BJ (cell line): ENCODE results near the gene TTC28. TPM values are rescaled to one million over a fixed set of nuclear protein-coding genes. Genes with fewer than 3 reads are reported as not detected.
A peak's percentile ranks its signal among the peaks of the same experiment; 100 is the strongest.

Experiments used
- CTCF ChIA-PET: fragments of 350-600 bp; formaldehyde crosslinking; extraction: SDS; loops from one replicate; lab custom pipeline; 2021; ENCODE audit warnings: antibody characterized with exemption, inconsistent platforms; lab: Yijun Ruan, JAX
- POLR2A ChIA-PET: fragments of 300-600 bp; sonication (Branson Sonifier 250); formaldehyde crosslinking; extraction: SDS; loops from one replicate; lab custom pipeline; 2021; ENCODE audit warnings: antibody characterized with exemption; lab: Charles Lee
- DNase-seq: peaks from one replicate; pipeline ENCODE4 v3.0.0-alpha.2; 2011; ENCODE audit warnings: low read depth
- H3K27me3 ChIP-seq: 2 replicates; pipeline ENCODE4 v1.6.0; 2011; ENCODE audit warnings: low read length; ENCODE audit not compliant: control insufficient read depth, insufficient read depth
- H3K36me3 ChIP-seq: 2 replicates; pipeline ENCODE4 v1.5.1; 2011; ENCODE audit warnings: low read length; ENCODE audit not compliant: control insufficient read depth, insufficient read depth
- H3K4me3 ChIP-seq: 2 replicates; pipeline ENCODE4 v1.5.1; 2011; ENCODE audit warnings: low read depth, mild to moderate bottlenecking, control low read depth, low read length
- polyA plus RNA-seq: library from polyadenylated mRNA; depleted of rRNA; stranded (reverse); fragments of >200 nt; gene quantifications from 2 replicates; pipeline ENCODE4 v1.2.3, GENCODE V29; 2011
- TF ChIP-seq, protein P1 (sequence below): IDR thresholded peaks from 2 replicates; pipeline ENCODE4 v1.5.1; 2011; ENCODE audit warnings: low read depth, mild to moderate bottlenecking, control low read depth, inconsistent platforms, low read length, moderate library complexity; ENCODE audit not compliant: insufficient read depth

The TTC28 gene
- polyA plus RNA-seq, 1 experiment = 8.7 TPM

DNA sequence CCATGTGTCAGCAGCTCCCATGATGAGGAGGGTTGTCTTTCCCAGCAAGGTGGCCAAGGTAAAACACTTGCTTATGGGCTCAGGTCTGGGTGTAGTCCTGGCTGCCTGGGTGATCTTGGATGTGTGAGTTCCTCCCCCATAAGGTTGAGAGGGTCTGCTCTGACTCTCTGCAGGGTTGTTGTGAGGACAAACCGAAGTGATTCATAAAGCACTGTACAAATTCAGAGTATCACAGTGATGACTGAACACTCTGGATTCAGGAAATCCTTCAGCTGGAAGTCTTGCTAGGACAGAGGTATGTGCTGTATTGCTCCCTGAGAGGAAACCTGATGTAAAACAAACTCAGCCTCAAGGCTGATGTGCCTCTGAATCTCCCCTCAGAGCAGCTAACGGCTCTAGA, 539.7 kb downstream of the TTC28 start:
- Histone ChIP-seq H3K36me3 (no peaks in the 10 kb centered on the region), H3K4me3 (no peak overlapping the region), H3K27me3 (no peaks in the 10 kb centered on the region)
- ChIA-PET CTCF (interaction anchor here (0.5 to 2.4 kb wide), 4 partner anchors 20 to 120 kb away, joined by 3 to 8 read pairs (median 4); no protein-coding TSS in a partner anchor), POLR2A (no interaction called here)
- TF ChIP-seq, protein P1, sequence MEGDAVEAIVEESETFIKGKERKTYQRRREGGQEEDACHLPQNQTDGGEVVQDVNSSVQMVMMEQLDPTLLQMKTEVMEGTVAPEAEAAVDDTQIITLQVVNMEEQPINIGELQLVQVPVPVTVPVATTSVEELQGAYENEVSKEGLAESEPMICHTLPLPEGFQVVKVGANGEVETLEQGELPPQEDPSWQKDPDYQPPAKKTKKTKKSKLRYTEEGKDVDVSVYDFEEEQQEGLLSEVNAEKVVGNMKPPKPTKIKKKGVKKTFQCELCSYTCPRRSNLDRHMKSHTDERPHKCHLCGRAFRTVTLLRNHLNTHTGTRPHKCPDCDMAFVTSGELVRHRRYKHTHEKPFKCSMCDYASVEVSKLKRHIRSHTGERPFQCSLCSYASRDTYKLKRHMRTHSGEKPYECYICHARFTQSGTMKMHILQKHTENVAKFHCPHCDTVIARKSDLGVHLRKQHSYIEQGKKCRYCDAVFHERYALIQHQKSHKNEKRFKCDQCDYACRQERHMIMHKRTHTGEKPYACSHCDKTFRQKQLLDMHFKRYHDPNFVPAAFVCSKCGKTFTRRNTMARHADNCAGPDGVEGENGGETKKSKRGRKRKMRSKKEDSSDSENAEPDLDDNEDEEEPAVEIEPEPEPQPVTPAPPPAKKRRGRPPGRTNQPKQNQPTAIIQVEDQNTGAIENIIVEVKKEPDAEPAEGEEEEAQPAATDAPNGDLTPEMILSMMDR = no peak
- peak; percentile 55 for DNase-seq

DNA sequence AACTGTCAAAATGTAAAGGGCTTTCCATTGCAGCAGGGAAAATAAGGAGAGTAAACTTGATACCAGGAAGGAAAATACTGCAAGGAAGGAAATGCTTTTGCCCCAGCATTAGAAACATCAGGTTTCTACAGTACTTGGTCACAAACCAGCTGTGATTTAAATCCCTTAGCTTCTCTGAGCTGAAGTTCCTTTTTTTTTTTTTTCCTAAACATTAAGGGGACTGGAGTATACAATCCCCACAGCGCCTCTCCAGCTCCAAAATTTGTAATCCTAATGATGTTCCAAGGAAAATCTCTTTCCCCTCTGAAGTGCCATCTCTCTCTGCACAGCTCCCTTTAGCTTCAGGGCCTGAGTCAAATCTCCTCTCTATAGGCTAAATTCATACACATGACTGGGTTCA, 540.1 kb downstream of the TTC28 start:
- Histone ChIP-seq H3K27me3 (no peaks in the 10 kb centered on the region), H3K4me3 (no peak overlapping the region), H3K36me3 (no peaks in the 10 kb centered on the region)
- ChIA-PET POLR2A (no interaction called here), CTCF (interaction anchor here (0.5 to 2.4 kb wide), 5 partner anchors 19 to 119 kb away, joined by 3 to 8 read pairs (median 4); no protein-coding TSS in a partner anchor)
- DNase-seq = no peak
- TF ChIP-seq, protein P1 = no peak

DNA sequence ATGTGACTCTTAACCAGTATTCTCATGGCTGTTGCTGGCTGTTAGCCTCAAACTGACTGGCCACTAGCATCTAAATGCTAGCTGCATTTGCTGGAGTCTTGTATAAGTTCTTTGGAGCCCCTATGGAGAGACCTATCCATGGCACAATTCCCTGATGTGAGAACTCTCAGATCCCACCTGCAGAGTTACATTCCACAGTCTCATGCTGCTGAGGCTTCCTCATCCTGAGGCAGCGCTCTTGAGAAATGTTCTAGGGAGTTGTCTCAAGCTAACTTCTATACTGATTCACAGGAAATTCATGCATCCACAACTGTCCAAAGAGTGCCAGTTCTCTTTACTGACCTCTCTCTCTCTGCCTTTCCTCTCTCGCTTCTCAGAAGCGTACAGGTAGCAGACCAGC, 542.6 kb downstream of the TTC28 start:
- TF ChIP-seq, protein P1 = no peak
- no peaks in the 10 kb centered on the region for H3K36me3 ChIP-seq
- H3K4me3 ChIP-seq = no peak overlapping the region
- no peak for DNase-seq
- POLR2A ChIA-PET = no interaction called here
- CTCF ChIA-PET = interaction anchor here (0.6 to 1.4 kb wide), 4 partner anchors 13 to 117 kb away, joined by 3 read pairs; no protein-coding TSS in a partner anchor
- no peaks in the 10 kb centered on the region for H3K27me3 ChIP-seq

DNA sequence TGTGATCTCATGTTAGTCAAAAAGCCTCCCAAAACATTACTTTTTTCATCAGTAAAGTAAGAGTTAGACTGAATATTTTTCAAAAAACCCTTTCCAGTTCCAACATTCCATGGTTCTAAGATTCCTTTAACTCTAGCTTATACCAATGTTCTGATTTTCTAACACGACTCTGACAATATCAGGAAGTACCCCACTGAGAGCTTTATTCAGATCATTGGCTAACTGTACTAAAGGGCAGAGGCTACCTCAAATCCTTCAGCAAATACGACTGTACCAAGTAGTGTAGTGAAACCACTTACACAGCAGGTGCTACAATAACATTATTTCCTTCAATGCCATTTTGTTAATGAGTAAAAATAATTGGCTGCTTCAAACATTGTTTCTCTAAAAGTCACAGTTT, 547.2 kb downstream of the TTC28 start:
- CTCF ChIA-PET = interaction anchor here (2.8 kb wide), 1 partner anchor 11 kb away, joined by 9 read pairs; no protein-coding TSS in a partner anchor
- TF ChIP-seq, protein P1 = no peak
- H3K36me3 ChIP-seq = no peaks in the 10 kb centered on the region
- no peaks in the 10 kb centered on the region for H3K27me3 ChIP-seq
- DNase-seq = no peak
- H3K4me3 ChIP-seq = no peak overlapping the region
- POLR2A ChIA-PET = no interaction called here

DNA sequence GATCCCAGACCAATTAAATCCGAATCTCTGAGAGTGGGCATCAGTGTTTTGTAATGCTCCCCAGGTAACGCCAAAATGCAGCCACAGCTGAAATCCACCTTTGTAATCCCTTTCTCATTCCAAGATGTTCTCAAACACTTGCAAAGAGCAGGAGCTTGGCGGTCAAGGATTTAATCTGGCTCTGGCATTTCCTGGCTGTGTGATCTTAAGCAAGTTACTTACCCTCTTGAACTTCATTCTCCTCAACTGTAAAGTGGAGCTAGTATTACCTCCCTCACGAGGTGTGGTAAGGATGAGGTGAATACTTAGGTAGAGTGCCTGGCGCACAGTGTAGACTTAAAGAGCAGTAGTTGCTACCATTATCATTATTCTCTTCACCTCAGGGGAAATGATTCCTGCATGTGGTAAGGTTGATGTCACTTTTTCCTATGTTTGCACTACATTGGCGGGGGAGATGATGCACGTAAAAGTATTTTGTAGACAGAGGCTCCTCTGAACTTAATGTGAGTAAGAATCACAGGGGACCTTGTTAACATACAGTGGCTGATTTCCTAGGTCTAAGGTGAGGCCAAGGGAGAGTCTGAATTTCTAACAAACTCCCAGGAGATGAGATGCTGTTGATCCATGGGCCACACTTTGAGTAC, 550.2 kb downstream of the TTC28 start:
- no peak overlapping the region for H3K4me3 ChIP-seq
- H3K36me3 ChIP-seq = no peaks in the 10 kb centered on the region
- TF ChIP-seq, protein P1 = no peak
- ChIA-PET CTCF (interaction anchor here (0.6 to 0.9 kb wide), 3 partner anchors 10 to 226 kb away, joined by 3 read pairs; no protein-coding TSS in a partner anchor), POLR2A (no interaction called here)
- H3K27me3 ChIP-seq = no peaks in the 10 kb centered on the region
- DNase-seq = no peak
